ENCODE measurements around the gene OR9G4.

GRCh38 chr11:56698795-56699194, 49.7 kb downstream of the OR9G4 start, which contains the start of gene OR9G1:
- TF ChIP-seq CTCF (IDR thresholded peaks at IDR 0.05; ENCODE audit: low read depth, low read length) (no peak), POLR2A (IDR thresholded peaks at IDR 0.05; ENCODE audit: extremely low read depth, insufficient read length) (no peak), MAX (IDR thresholded peaks at IDR 0.05; ENCODE audit: low read depth, low read length) (no peak)
